ENCODE results near the gene SFMBT2. TPM values are rescaled to one million over a fixed set of nuclear protein-coding genes. Genes with fewer than 3 reads are reported as not detected.

The SFMBT2 gene
- total RNA-seq, 1 donor from 2014 or later, result 22.3 TPM

DNA sequence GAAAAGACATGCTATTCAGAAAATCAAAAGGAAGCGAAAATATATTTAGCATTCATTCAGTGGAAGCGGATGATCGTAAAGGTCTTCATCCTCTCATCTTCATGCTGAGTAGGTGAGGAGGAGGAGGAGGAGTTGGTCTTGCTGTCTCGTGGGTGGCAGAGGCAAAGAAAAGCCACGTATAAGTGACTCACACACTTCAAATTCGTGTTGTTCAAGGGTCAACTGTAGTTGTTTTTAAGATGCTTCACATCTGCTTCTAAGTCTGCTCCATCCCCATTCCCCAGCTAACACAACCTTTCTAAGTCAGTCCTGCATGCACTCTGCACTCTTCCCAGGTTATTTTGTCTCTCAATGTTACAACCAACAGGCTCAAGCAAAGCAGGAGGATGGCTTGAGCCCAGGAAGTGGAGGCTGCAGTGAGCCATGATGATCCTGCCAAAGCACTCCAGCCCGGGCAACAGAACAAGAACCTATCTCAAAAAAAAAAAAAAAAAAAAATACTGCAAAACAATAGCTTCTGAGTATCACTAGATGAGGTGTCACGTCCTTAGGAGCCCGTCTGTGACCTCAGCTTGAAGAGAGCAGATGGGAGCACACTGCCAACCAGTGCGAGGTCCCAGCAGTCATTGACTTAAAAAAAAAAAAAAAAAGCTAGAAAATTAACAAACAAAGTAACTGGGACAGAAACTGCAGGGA, 70.5 kb downstream of the SFMBT2 start:
- no peak for DNase-seq
- ATAC-seq, result no peak
- Histone ChIP-seq H3K36me3 (no peaks in the 10 kb centered on the region), H3K27me3 (ENCODE audit: low read depth) (no peaks in the 10 kb centered on the region), H3K4me1 (no peaks in the 10 kb centered on the region), H3K27ac (no peak overlapping the region), H3K4me3 (no peak overlapping the region), H3K9me3 (no peaks in the 10 kb centered on the region)
- intact Hi-C loops (cut with DNase I), result no loop called here
- TF ChIP-seq, protein P1, sequence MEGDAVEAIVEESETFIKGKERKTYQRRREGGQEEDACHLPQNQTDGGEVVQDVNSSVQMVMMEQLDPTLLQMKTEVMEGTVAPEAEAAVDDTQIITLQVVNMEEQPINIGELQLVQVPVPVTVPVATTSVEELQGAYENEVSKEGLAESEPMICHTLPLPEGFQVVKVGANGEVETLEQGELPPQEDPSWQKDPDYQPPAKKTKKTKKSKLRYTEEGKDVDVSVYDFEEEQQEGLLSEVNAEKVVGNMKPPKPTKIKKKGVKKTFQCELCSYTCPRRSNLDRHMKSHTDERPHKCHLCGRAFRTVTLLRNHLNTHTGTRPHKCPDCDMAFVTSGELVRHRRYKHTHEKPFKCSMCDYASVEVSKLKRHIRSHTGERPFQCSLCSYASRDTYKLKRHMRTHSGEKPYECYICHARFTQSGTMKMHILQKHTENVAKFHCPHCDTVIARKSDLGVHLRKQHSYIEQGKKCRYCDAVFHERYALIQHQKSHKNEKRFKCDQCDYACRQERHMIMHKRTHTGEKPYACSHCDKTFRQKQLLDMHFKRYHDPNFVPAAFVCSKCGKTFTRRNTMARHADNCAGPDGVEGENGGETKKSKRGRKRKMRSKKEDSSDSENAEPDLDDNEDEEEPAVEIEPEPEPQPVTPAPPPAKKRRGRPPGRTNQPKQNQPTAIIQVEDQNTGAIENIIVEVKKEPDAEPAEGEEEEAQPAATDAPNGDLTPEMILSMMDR (IDR thresholded peaks at IDR 0.05), result no peak

DNA sequence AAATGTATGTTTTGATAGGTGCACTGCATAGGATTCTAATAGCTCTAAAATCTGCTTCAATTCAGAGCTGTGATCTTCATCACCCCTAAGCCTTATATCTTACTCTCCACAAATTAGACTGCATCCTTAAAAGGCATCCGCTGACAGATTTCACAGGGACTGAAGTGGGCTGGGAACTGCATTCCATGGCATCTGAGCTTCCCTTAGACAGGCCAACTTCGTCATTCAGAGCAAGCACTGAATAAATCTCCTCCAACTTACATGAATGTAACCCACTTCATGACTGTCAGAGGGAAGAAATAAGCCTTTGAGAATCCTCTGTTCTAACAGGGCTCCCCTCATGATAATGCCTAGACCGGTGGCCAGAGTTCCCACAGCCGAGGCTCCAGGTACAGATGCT, 71.3 kb downstream of the SFMBT2 start:
- ATAC-seq, result no peak
- intact Hi-C loops (cut with DNase I), result no loop called here
- TF ChIP-seq, protein P1 (IDR thresholded peaks at IDR 0.05), result no peak

DNA sequence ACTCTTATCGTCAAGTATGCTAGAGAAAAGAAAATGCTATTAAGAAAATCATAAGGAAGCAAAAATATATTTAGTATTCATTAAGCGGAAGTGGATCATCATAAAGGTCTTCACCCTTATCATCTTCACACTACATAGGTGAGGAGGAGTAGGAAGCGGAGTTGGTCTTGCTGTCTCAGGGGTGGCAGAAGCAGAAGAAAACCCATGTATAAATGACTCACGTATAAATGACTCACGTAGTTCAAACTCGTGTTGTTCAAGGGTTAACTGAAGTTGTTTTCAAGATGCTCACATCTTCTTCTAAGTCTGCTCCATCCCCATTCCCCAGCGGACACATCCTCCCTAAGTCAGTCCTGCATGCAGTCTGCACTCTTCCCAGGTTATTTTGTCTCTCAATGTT, 72.4 kb downstream of the SFMBT2 start:
- TF ChIP-seq, protein P1 (IDR thresholded peaks at IDR 0.05), result no peak
- ATAC-seq (no peak), DNase-seq (no peak)
- Histone ChIP-seq H3K9me3 (no peaks in the 10 kb centered on the region), H3K4me3 (no peak overlapping the region), H3K27ac (no peak overlapping the region), H3K27me3 (ENCODE audit: low read depth) (no peaks in the 10 kb centered on the region), H3K4me1 (no peaks in the 10 kb centered on the region), H3K36me3 (no peaks in the 10 kb centered on the region)
- intact Hi-C loops (cut with DNase I), result no loop called here

More for the DNA sequence above, 71.3 kb downstream of the SFMBT2 start:
- Histone ChIP-seq H3K36me3 (no peaks in the 10 kb centered on the region), H3K4me1 (no peaks in the 10 kb centered on the region), H3K27ac (no peak overlapping the region), H3K4me3 (no peak overlapping the region), H3K9me3 (no peaks in the 10 kb centered on the region), H3K27me3 (ENCODE audit: low read depth) (no peaks in the 10 kb centered on the region)
- no peak for DNase-seq

DNA sequence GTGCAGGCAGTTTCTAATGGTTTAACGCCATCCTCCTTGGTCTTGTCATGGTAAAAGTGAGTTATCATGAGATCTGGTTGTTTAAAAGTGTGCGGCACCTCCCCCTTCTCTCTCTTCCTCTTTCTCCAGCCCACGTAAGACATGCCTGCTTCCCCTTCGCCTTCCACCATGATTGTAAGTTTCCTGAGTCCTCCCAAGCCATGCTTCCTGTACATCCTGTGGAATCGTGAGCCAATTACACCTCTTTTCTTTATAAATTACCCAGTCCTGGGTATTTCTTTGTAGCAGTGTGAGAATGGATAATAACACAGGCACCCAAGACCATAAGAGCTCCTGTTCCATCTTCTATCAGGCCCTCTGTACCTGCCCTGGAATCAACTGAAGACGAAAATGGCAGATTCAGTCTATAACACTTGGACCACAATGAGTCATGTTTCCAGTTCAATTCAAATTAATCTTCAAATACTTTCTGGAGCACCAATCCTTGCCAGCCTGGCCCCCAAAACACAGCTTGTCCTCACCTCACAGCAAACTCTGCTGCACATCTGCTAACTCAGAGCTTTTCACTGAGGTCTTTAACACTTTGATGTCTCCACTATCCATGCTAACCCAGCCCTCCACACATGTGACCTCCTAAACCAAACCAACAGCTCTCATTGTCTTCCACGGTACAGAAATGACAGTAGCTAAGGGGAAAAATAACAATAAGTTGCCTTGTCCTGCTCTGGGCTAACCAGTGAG, 73.2 kb downstream of the SFMBT2 start:
- DNase-seq, result no peak
- no peak overlapping the region for H3K4me3 ChIP-seq
- intact Hi-C loops (cut with DNase I), result no loop called here
- TF ChIP-seq, protein P1 (IDR thresholded peaks at IDR 0.05), result no peak
- H3K27ac ChIP-seq, result no peak overlapping the region
- ATAC-seq, result peak in 1 of 2 donors; percentile 33
- no peaks in the 10 kb centered on the region for H3K9me3 ChIP-seq
- no peaks in the 10 kb centered on the region for H3K36me3 ChIP-seq
- no peaks in the 10 kb centered on the region for H3K4me1 ChIP-seq
- H3K27me3 ChIP-seq (ENCODE audit: low read depth), result no peaks in the 10 kb centered on the region

DNA sequence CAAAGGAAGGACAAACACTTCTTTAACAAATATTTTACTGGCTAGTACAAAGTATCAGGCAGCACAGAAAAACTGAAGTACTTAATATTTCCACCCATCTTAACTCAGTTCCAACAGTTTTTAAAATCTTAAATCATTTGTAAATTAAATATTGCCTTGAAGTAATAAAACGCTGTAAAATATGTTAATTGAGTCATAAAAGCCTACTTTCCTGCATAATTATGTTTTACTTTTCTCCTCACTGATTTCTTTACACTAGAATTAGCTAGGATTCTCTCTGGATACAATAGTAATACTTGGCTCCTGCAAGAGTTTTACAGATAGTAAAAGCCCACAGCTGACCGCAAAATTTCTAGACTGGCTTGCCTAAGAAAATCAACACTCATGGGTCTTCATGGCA, 74.9 kb downstream of the SFMBT2 start:
- intact Hi-C loops (cut with DNase I), result no loop called here
- no peak overlapping the region for H3K27ac ChIP-seq
- no peaks in the 10 kb centered on the region for H3K4me1 ChIP-seq
- TF ChIP-seq, protein P1 (IDR thresholded peaks at IDR 0.05), result no peak
- ATAC-seq, result no peak
- no peak for DNase-seq
- no peaks in the 10 kb centered on the region for H3K9me3 ChIP-seq
- no peak overlapping the region for H3K4me3 ChIP-seq
- no peaks in the 10 kb centered on the region for H3K27me3 ChIP-seq (ENCODE audit: low read depth)
- H3K36me3 ChIP-seq, result no peaks in the 10 kb centered on the region
